Measurements from ENCODE around the gene GTF3C1. TPM values are rescaled to one million over a fixed set of nuclear protein-coding genes. Genes with fewer than 3 reads are reported as not detected.

GTF3C1 gene
- total RNA-seq, 1 experiment from 2014 or later = 92.4 TPM

- peaks cover 90% of the 10 kb centered on the region for H3K36me3 ChIP-seq
- no peaks in the 10 kb centered on the region for H3K27me3 ChIP-seq (replicated peaks)
- H3K9me3 ChIP-seq (replicated peaks) = no peaks in the 10 kb centered on the region
- H3K4me1 ChIP-seq (replicated peaks) = peaks cover 23% of the 10 kb centered on the region
- no peak overlapping the region for H3K27ac ChIP-seq
- DNase-seq (ENCODE audit: low read depth in 1 of 2, low spot score in 2 of 2) = no peak
- no peak overlapping the region for H3K4me3 ChIP-seq
Observed at GRCh38 chr16:27526180-27526579, 23.5 kb downstream of the GTF3C1 start.

GRCh38 chr16:27522173-27522707 is 27.5 kb downstream of the GTF3C1 start:
- no peak for DNase-seq (ENCODE audit: low read depth in 1 of 2, low spot score in 2 of 2)
- Histone ChIP-seq H3K27ac (no peak overlapping the region), H3K4me1 (replicated peaks) (0 out of 2 replicates have a peak, but pooled peaks cover 8% of the 10 kb centered on the region), H3K9me3 (replicated peaks) (no peaks in the 10 kb centered on the region), H3K27me3 (replicated peaks) (no peaks in the 10 kb centered on the region), H3K4me3 (no peak overlapping the region), H3K36me3 (peaks cover 84% of the 10 kb centered on the region)

- H3K4me1 ChIP-seq (replicated peaks) = peaks cover 17% of the 10 kb centered on the region
- H3K27ac ChIP-seq = no peak overlapping the region
- peaks cover 78% of the 10 kb centered on the region for H3K36me3 ChIP-seq
- H3K9me3 ChIP-seq (replicated peaks) = no peaks in the 10 kb centered on the region
- H3K27me3 ChIP-seq (replicated peaks) = no peaks in the 10 kb centered on the region
- H3K4me3 ChIP-seq = no peak overlapping the region
- DNase-seq (ENCODE audit: low read depth in 1 of 2, low spot score in 2 of 2) = no peak
Observed at GRCh38 chr16:27520982-27521673, 28.6 kb downstream of the GTF3C1 start.

GRCh38 chr16:27518226-27518625 is 31.5 kb downstream of the GTF3C1 start:
- no peak for DNase-seq (ENCODE audit: low read depth in 1 of 2, low spot score in 2 of 2)
- no peaks in the 10 kb centered on the region for H3K27me3 ChIP-seq (replicated peaks)
- H3K4me3 ChIP-seq = no peak overlapping the region
- peaks cover 43% of the 10 kb centered on the region for H3K4me1 ChIP-seq (replicated peaks)
- no peaks in the 10 kb centered on the region for H3K9me3 ChIP-seq (replicated peaks)
- peaks cover 62% of the 10 kb centered on the region for H3K36me3 ChIP-seq
- H3K27ac ChIP-seq = no peak overlapping the region

- H3K4me3 ChIP-seq = no peak overlapping the region
- H3K36me3 ChIP-seq = peaks cover 62% of the 10 kb centered on the region
- no peaks in the 10 kb centered on the region for H3K27me3 ChIP-seq (replicated peaks)
- DNase-seq (ENCODE audit: low read depth in 1 of 2, low spot score in 2 of 2) = no peak
- H3K27ac ChIP-seq = no peak overlapping the region
- H3K9me3 ChIP-seq (replicated peaks) = no peaks in the 10 kb centered on the region
- peaks cover 43% of the 10 kb centered on the region for H3K4me1 ChIP-seq (replicated peaks)
Observed at GRCh38 chr16:27517664-27518063, 32.0 kb downstream of the GTF3C1 start.

GRCh38 chr16:27516365-27516764 is 33.3 kb downstream of the GTF3C1 start:
- no peaks in the 10 kb centered on the region for H3K27me3 ChIP-seq (replicated peaks)
- no peaks in the 10 kb centered on the region for H3K9me3 ChIP-seq (replicated peaks)
- DNase-seq (ENCODE audit: low read depth in 1 of 2, low spot score in 2 of 2) = no peak
- H3K4me1 ChIP-seq (replicated peaks) = peaks cover 43% of the 10 kb centered on the region
- H3K27ac ChIP-seq = no peak overlapping the region
- H3K4me3 ChIP-seq = no peak overlapping the region
- H3K36me3 ChIP-seq = peaks cover 67% of the 10 kb centered on the region

GRCh38 chr16:27515874-27516353 is 33.8 kb downstream of the GTF3C1 start:
- H3K27me3 ChIP-seq (replicated peaks) = no peaks in the 10 kb centered on the region
- H3K4me3 ChIP-seq = no peak overlapping the region
- H3K9me3 ChIP-seq (replicated peaks) = no peaks in the 10 kb centered on the region
- no peak overlapping the region for H3K27ac ChIP-seq
- peaks cover 67% of the 10 kb centered on the region for H3K36me3 ChIP-seq
- peaks cover 42% of the 10 kb centered on the region for H3K4me1 ChIP-seq (replicated peaks)
- DNase-seq (ENCODE audit: low read depth in 1 of 2, low spot score in 2 of 2) = peak; percentile 57 to 65

GRCh38 chr16:27514806-27515205 is 34.9 kb downstream of the GTF3C1 start:
- Histone ChIP-seq H3K27ac (peak overlapping the region; percentile 61), H3K9me3 (replicated peaks) (no peaks in the 10 kb centered on the region), H3K27me3 (replicated peaks) (no peaks in the 10 kb centered on the region), H3K4me1 (replicated peaks) (peaks cover 40% of the 10 kb centered on the region), H3K4me3 (no peak overlapping the region), H3K36me3 (peaks cover 69% of the 10 kb centered on the region)
- DNase-seq (ENCODE audit: low read depth in 1 of 2, low spot score in 2 of 2) = peak; percentile 83 to 87

- Histone ChIP-seq H3K36me3 (peaks cover 75% of the 10 kb centered on the region), H3K9me3 (replicated peaks) (no peaks in the 10 kb centered on the region), H3K27ac (no peak overlapping the region), H3K4me3 (no peak overlapping the region), H3K27me3 (replicated peaks) (no peaks in the 10 kb centered on the region), H3K4me1 (replicated peaks) (peaks cover 33% of the 10 kb centered on the region)
- no peak for DNase-seq (ENCODE audit: low read depth in 1 of 2, low spot score in 2 of 2)
Observed at GRCh38 chr16:27511657-27512448, 37.9 kb downstream of the GTF3C1 start.

GRCh38 chr16:27508476-27508875 is 41.2 kb downstream of the GTF3C1 start:
- Histone ChIP-seq H3K36me3 (peaks cover 96% of the 10 kb centered on the region), H3K9me3 (replicated peaks) (no peaks in the 10 kb centered on the region), H3K4me3 (no peak overlapping the region)

GRCh38 chr16:27506771-27507170 is 42.9 kb downstream of the GTF3C1 start:
- Histone ChIP-seq H3K9me3 (replicated peaks) (no peaks in the 10 kb centered on the region), H3K36me3 (peaks cover 96% of the 10 kb centered on the region), H3K27ac (no peak overlapping the region), H3K4me1 (replicated peaks) (no peaks in the 10 kb centered on the region), H3K4me3 (no peak overlapping the region), H3K27me3 (replicated peaks) (no peaks in the 10 kb centered on the region)
- no peak for DNase-seq (ENCODE audit: low read depth in 1 of 2, low spot score in 2 of 2)

More at GRCh38 chr16:27508476-27508875, 41.2 kb downstream of the GTF3C1 start:
- DNase-seq (ENCODE audit: low read depth in 1 of 2, low spot score in 2 of 2) = no peak
- Histone ChIP-seq H3K27ac (no peak overlapping the region), H3K27me3 (replicated peaks) (no peaks in the 10 kb centered on the region), H3K4me1 (replicated peaks) (no peaks in the 10 kb centered on the region; the same call in 1 of the 2 replicates)

GRCh38 chr16:27505297-27506236 is 44.1 kb downstream of the GTF3C1 start:
- H3K4me1 ChIP-seq (replicated peaks) = no peaks in the 10 kb centered on the region
- H3K4me3 ChIP-seq = no peak overlapping the region
- H3K27me3 ChIP-seq (replicated peaks) = no peaks in the 10 kb centered on the region
- peaks cover 96% of the 10 kb centered on the region for H3K36me3 ChIP-seq
- DNase-seq (ENCODE audit: low read depth in 1 of 2, low spot score in 2 of 2) = no peak
- no peak overlapping the region for H3K27ac ChIP-seq
- H3K9me3 ChIP-seq (replicated peaks) = no peaks in the 10 kb centered on the region

- peaks cover 97% of the 10 kb centered on the region for H3K36me3 ChIP-seq
- H3K27me3 ChIP-seq (replicated peaks) = no peaks in the 10 kb centered on the region
- H3K9me3 ChIP-seq (replicated peaks) = no peaks in the 10 kb centered on the region
- no peak overlapping the region for H3K4me3 ChIP-seq
- H3K4me1 ChIP-seq (replicated peaks) = no peaks in the 10 kb centered on the region
- H3K27ac ChIP-seq = no peak overlapping the region
- DNase-seq (ENCODE audit: low read depth in 1 of 2, low spot score in 2 of 2) = no peak
Observed at GRCh38 chr16:27503662-27504061, 46.1 kb downstream of the GTF3C1 start.
